HEK293 (cell line): ENCODE results near the gene ATP6V1F.

Experiments
- CTCF ChIA-PET: fragments of 350-600 bp; formaldehyde crosslinking; extraction: SDS; loops from one replicate; lab custom pipeline; 2021; ENCODE audit warnings: antibody characterized with exemption; lab: Yijun Ruan, JAX
- POLR2A ChIA-PET: fragments of 300-600 bp; formaldehyde crosslinking; extraction: SDS; loops from one replicate; lab custom pipeline; 2020; ENCODE audit warnings: antibody characterized with exemption, inconsistent platforms; lab: Yijun Ruan, JAX
- H3K27ac ChIP-seq: fragments of 200-500 bp; sonication (Bioruptor generic); 2 replicates; pipeline ENCODE4 v1.5.1; 2014; ENCODE audit warnings: low read depth, low read length, control low read depth, inconsistent platforms; ENCODE audit errors: extremely low read depth
- H3K36me3 ChIP-seq, 2 experiments: fragments of 200-500 bp in 1 of 2; sonication (Bioruptor generic) in 1 of 2; 1 replicate in 1 of 2; 2 replicates in 1 of 2; pipeline ENCODE4 v1.5.1; 2014 to 2017; ENCODE audit warnings: inconsistent platforms in 2 of 2, low read length in 2 of 2; ENCODE audit not compliant: control insufficient read depth in 2 of 2, insufficient read depth in 1 of 2
- H3K4me1 ChIP-seq: fragments of 200-500 bp; sonication (Bioruptor generic); 2 replicates; pipeline ENCODE4 v1.5.1; 2014; ENCODE audit warnings: mild to moderate bottlenecking, low read length, inconsistent platforms; ENCODE audit not compliant: control insufficient read depth, insufficient read depth
- H3K4me3 ChIP-seq: 2 replicates; pipeline ENCODE4 v1.5.1; 2011; ENCODE audit warnings: low read depth, mild to moderate bottlenecking, control low read depth, low read length, moderate library complexity
- H3K9me3 ChIP-seq: fragments of 200-500 bp; sonication (Bioruptor generic); 2 replicates; pipeline ENCODE4 v1.5.1; 2014; ENCODE audit warnings: low read depth, low read length, inconsistent platforms; ENCODE audit not compliant: control insufficient read depth, insufficient read depth
- IKZF3 ChIP-seq: fragments of 450-650 bp; IDR thresholded peaks from 2 replicates; pipeline ENCODE4 v1.5.0; 2018; ENCODE audit warnings: missing biosample characterization, mild to moderate bottlenecking, missing genetic modification characterization, moderate library complexity
- MYNN ChIP-seq: fragments of 450-650 bp; formaldehyde crosslinking; IDR thresholded peaks from 2 replicates; pipeline ENCODE4 v1.5.1; 2016; ENCODE audit warnings: missing biosample characterization, missing genetic modification characterization, borderline replicate concordance
- MZF1 ChIP-seq: fragments of 450-650 bp; formaldehyde crosslinking; IDR thresholded peaks from 2 replicates; pipeline ENCODE4 v1.5.1; 2017; ENCODE audit warnings: missing biosample characterization, missing genetic modification characterization, borderline replicate concordance
- SCRT1 ChIP-seq: fragments of 450-650 bp; formaldehyde crosslinking; IDR thresholded peaks from 2 replicates; pipeline ENCODE4 v1.5.1; 2016; ENCODE audit warnings: missing biosample characterization, missing genetic modification characterization, borderline replicate concordance
- SETDB1 ChIP-seq: IDR thresholded peaks from one replicate; pipeline ENCODE4 v1.6.1; 2017; ENCODE audit warnings: mild to moderate bottlenecking, low read length, moderate library complexity, mixed read lengths; ENCODE audit not compliant: insufficient read length
- SP2 ChIP-seq: fragments of 450-650 bp; formaldehyde crosslinking; IDR thresholded peaks from 2 replicates; pipeline ENCODE4 v1.5.1; 2016; ENCODE audit warnings: missing biosample characterization, missing genetic modification characterization
- WT1 ChIP-seq: fragments of 450-650 bp; formaldehyde crosslinking; IDR thresholded peaks from 2 replicates; pipeline ENCODE4 v1.5.1; 2016; ENCODE audit warnings: missing biosample characterization, missing genetic modification characterization
- ZBTB20 ChIP-seq: fragments of 450-650 bp; formaldehyde crosslinking; IDR thresholded peaks from 2 replicates; pipeline ENCODE4 v1.5.1; 2016; ENCODE audit warnings: missing biosample characterization, missing genetic modification characterization
- ZBTB21 ChIP-seq: fragments of 450-650 bp; formaldehyde crosslinking; IDR thresholded peaks from 2 replicates; pipeline ENCODE4 v1.5.1; 2017; ENCODE audit warnings: missing biosample characterization, missing genetic modification characterization
- ZNF16 ChIP-seq: fragments of 450-650 bp; formaldehyde crosslinking; IDR thresholded peaks from 2 replicates; pipeline ENCODE4 v1.5.1; 2016; ENCODE audit warnings: low read depth, missing biosample characterization, missing genetic modification characterization
- ZNF266 ChIP-seq: fragments of 450-650 bp; formaldehyde crosslinking; IDR thresholded peaks from 2 replicates; pipeline ENCODE4 v1.5.1; 2016; ENCODE audit warnings: missing biosample characterization, missing genetic modification characterization, low read depth
- ZNF335 ChIP-seq: fragments of 450-650 bp; formaldehyde crosslinking; conservative IDR thresholded peaks from 2 replicates; pipeline ENCODE4 v1.5.1; 2016; ENCODE audit warnings: missing biosample characterization, missing genetic modification characterization
- ZNF610 ChIP-seq: fragments of 450-650 bp; formaldehyde crosslinking; IDR thresholded peaks from 2 replicates; pipeline ENCODE4 v1.5.1; 2016; ENCODE audit warnings: missing biosample characterization, missing genetic modification characterization, borderline replicate concordance
- ZNF629 ChIP-seq: fragments of 450-650 bp; formaldehyde crosslinking; IDR thresholded peaks from 2 replicates; pipeline ENCODE4 v1.5.1; 2017; ENCODE audit warnings: missing biosample characterization, missing genetic modification characterization
- ZNF658 ChIP-seq: fragments of 450-650 bp; formaldehyde crosslinking; IDR thresholded peaks from 2 replicates; pipeline ENCODE4; 2016; ENCODE audit warnings: missing biosample characterization, missing genetic modification characterization
- ZSCAN16 ChIP-seq: fragments of 450-650 bp; formaldehyde crosslinking; IDR thresholded peaks from 2 replicates; pipeline ENCODE4 v1.5.1; 2016; ENCODE audit warnings: missing biosample characterization, missing genetic modification characterization
- ZXDB ChIP-seq: fragments of 450-650 bp; formaldehyde crosslinking; IDR thresholded peaks from 2 replicates; pipeline ENCODE4 v1.5.1; 2016; ENCODE audit warnings: missing biosample characterization, missing genetic modification characterization
- TF ChIP-seq, protein P1 (sequence below): fragments of 450-650 bp; formaldehyde crosslinking; IDR thresholded peaks from 2 replicates; pipeline ENCODE4 v1.5.1; 2016; ENCODE audit warnings: missing biosample characterization, missing genetic modification characterization
- TF ChIP-seq, protein P2 (sequence below): fragments of 450-650 bp; formaldehyde crosslinking; IDR thresholded peaks from 2 replicates; pipeline ENCODE4 v1.5.1; 2016; ENCODE audit warnings: missing biosample characterization, missing genetic modification characterization
- TF ChIP-seq, protein P3 (sequence below): fragments of 450-650 bp; formaldehyde crosslinking; IDR thresholded peaks from 2 replicates; pipeline ENCODE4 v1.5.1; 2016; ENCODE audit warnings: missing biosample characterization, missing genetic modification characterization
- TF ChIP-seq, protein P4 (sequence below): fragments of 450-650 bp; formaldehyde crosslinking; IDR thresholded peaks from 2 replicates; pipeline ENCODE4 v1.5.0; 2017; ENCODE audit warnings: missing biosample characterization, missing genetic modification characterization, borderline replicate concordance
- TF ChIP-seq, protein P5 (sequence below): fragments of 450-650 bp; formaldehyde crosslinking; IDR thresholded peaks from 2 replicates; pipeline ENCODE4 v1.5.1; 2016; ENCODE audit warnings: missing biosample characterization, missing genetic modification characterization, low read depth

Gene ATP6V1F

DNA sequence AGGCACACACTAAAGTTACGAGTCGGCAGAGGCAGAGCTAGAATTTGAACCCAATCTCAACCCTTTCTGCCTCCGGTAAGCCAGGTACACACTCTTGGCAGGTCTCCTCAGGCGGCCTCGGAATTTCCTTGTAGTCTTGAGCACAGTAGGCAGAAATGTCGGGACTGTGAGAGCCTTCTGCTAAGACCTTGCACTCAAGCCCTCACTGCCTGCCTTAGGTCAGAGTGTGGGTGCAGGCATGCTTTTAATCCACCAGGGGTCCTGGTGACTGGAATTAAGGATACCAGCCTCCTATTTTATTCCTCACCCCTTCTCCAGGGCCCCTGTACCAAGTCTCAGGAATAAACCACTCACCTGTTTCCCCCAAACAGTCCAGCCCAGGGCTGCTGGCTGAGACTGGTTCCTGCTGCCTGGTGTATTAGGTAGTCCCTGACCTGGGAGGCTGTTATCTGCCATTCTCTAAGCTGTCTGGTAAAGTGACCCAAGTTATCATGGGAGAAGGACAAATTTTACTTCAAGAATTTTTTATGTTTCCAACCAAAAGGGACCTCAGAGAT, 855 bp downstream of the ATP6V1F start:
- peak overlapping the region; percentile 68 for H3K4me3 ChIP-seq
- peak overlapping the region; percentile 69; the same call in 1 of the 2 replicates for H3K27ac ChIP-seq
- POLR2A ChIA-PET = interaction anchor here (1.2 to 1.6 kb wide), 4 partner anchors 16 to 516 kb away, joined by 3 to 7 read pairs (median 6); partner anchors contain the start of gene CALU
- no peak for TF ChIP-seq ZNF610 (tag by site-specific recombination)
- 0 out of 2 replicates have a peak, but pooled peaks have one; percentile 19 for TF ChIP-seq SCRT1
- TF ChIP-seq ZBTB20 (tag by site-specific recombination) = peak; percentile 98
- TF ChIP-seq IKZF3 (tag by site-specific recombination) = peak; percentile 40; the same call in 1 of the 2 replicates
- peak; percentile 83 for TF ChIP-seq ZNF335
- TF ChIP-seq, protein P1, sequence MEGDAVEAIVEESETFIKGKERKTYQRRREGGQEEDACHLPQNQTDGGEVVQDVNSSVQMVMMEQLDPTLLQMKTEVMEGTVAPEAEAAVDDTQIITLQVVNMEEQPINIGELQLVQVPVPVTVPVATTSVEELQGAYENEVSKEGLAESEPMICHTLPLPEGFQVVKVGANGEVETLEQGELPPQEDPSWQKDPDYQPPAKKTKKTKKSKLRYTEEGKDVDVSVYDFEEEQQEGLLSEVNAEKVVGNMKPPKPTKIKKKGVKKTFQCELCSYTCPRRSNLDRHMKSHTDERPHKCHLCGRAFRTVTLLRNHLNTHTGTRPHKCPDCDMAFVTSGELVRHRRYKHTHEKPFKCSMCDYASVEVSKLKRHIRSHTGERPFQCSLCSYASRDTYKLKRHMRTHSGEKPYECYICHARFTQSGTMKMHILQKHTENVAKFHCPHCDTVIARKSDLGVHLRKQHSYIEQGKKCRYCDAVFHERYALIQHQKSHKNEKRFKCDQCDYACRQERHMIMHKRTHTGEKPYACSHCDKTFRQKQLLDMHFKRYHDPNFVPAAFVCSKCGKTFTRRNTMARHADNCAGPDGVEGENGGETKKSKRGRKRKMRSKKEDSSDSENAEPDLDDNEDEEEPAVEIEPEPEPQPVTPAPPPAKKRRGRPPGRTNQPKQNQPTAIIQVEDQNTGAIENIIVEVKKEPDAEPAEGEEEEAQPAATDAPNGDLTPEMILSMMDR = peak; percentile 21; the same call in 1 of the 2 replicates
- TF ChIP-seq ZNF266 = 0 out of 2 replicates have a peak, but pooled peaks have one; percentile 2
- TF ChIP-seq, protein P2, sequence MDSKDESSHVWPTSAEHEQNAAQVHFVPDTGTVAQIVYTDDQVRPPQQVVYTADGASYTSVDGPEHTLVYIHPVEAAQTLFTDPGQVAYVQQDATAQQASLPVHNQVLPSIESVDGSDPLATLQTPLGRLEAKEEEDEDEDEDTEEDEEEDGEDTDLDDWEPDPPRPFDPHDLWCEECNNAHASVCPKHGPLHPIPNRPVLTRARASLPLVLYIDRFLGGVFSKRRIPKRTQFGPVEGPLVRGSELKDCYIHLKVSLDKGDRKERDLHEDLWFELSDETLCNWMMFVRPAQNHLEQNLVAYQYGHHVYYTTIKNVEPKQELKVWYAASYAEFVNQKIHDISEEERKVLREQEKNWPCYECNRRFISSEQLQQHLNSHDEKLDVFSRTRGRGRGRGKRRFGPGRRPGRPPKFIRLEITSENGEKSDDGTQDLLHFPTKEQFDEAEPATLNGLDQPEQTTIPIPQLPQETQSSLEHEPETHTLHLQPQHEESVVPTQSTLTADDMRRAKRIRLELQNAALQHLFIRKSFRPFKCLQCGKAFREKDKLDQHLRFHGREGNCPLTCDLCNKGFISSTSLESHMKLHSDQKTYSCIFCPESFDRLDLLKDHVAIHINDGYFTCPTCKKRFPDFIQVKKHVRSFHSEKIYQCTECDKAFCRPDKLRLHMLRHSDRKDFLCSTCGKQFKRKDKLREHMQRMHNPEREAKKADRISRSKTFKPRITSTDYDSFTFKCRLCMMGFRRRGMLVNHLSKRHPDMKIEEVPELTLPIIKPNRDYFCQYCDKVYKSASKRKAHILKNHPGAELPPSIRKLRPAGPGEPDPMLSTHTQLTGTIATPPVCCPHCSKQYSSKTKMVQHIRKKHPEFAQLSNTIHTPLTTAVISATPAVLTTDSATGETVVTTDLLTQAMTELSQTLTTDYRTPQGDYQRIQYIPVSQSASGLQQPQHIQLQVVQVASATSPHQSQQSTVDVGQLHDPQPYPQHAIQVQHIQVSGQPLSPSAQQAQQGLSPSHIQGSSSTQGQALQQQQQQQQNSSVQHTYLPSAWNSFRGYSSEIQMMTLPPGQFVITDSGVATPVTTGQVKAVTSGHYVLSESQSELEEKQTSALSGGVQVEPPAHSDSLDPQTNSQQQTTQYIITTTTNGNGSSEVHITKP (tag by site-specific recombination) = peak; percentile 93
- TF ChIP-seq MYNN (tag by site-specific recombination) = no peak
- TF ChIP-seq, all 188 proteins: peak for 7
- H3K36me3 ChIP-seq = peaks cover 6 to 28% of the 10 kb centered on the region in 2 experiments; a peak in 2 of 3 replicates
- H3K4me1 ChIP-seq = peaks cover 4% of the 10 kb centered on the region
- H3K9me3 ChIP-seq = no peaks in the 10 kb centered on the region
- CTCF ChIA-PET = interaction anchor here (0.6 to 3.3 kb wide), 14 partner anchors 9 to 228 kb away, joined by 3 to 56 read pairs (median 4); no protein-coding TSS in a partner anchor

GRCh38 chr7:128865303-128865702, 2.6 kb downstream of the ATP6V1F start:
- H3K4me1 ChIP-seq = peaks cover 10% of the 10 kb centered on the region
- H3K27ac ChIP-seq = no peak overlapping the region
- H3K4me3 ChIP-seq = no peak overlapping the region
- POLR2A ChIA-PET = no interaction called here
- H3K36me3 ChIP-seq = peaks cover 6 to 26% of the 10 kb centered on the region in 2 experiments; a peak in 2 of 3 replicates
- H3K9me3 ChIP-seq = no peaks in the 10 kb centered on the region
- CTCF ChIA-PET = no interaction called here
- TF ChIP-seq, protein P3, sequence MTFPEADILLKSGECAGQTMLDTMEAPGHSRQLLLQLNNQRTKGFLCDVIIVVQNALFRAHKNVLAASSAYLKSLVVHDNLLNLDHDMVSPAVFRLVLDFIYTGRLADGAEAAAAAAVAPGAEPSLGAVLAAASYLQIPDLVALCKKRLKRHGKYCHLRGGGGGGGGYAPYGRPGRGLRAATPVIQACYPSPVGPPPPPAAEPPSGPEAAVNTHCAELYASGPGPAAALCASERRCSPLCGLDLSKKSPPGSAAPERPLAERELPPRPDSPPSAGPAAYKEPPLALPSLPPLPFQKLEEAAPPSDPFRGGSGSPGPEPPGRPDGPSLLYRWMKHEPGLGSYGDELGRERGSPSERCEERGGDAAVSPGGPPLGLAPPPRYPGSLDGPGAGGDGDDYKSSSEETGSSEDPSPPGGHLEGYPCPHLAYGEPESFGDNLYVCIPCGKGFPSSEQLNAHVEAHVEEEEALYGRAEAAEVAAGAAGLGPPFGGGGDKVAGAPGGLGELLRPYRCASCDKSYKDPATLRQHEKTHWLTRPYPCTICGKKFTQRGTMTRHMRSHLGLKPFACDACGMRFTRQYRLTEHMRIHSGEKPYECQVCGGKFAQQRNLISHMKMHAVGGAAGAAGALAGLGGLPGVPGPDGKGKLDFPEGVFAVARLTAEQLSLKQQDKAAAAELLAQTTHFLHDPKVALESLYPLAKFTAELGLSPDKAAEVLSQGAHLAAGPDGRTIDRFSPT (tag by site-specific recombination) = no peak
- TF ChIP-seq SP2 (tag by site-specific recombination) (no peak), ZNF16 (tag by site-specific recombination) (no peak), MZF1 (tag by site-specific recombination) (no peak), ZNF658 (tag by site-specific recombination) (no peak), WT1 (tag by site-specific recombination) (no peak), ZNF629 (tag by site-specific recombination) (no peak), ZXDB (no peak), ZNF335 (no peak), ZSCAN16 (tag by site-specific recombination) (no peak), SETDB1 (no peak), ZBTB21 (tag by site-specific recombination) (no peak), IKZF3 (tag by site-specific recombination) (no peak)
- TF ChIP-seq, protein P4, sequence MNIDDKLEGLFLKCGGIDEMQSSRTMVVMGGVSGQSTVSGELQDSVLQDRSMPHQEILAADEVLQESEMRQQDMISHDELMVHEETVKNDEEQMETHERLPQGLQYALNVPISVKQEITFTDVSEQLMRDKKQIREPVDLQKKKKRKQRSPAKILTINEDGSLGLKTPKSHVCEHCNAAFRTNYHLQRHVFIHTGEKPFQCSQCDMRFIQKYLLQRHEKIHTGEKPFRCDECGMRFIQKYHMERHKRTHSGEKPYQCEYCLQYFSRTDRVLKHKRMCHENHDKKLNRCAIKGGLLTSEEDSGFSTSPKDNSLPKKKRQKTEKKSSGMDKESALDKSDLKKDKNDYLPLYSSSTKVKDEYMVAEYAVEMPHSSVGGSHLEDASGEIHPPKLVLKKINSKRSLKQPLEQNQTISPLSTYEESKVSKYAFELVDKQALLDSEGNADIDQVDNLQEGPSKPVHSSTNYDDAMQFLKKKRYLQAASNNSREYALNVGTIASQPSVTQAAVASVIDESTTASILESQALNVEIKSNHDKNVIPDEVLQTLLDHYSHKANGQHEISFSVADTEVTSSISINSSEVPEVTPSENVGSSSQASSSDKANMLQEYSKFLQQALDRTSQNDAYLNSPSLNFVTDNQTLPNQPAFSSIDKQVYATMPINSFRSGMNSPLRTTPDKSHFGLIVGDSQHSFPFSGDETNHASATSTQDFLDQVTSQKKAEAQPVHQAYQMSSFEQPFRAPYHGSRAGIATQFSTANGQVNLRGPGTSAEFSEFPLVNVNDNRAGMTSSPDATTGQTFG (tag by site-specific recombination) = no peak
- TF ChIP-seq, protein P5, sequence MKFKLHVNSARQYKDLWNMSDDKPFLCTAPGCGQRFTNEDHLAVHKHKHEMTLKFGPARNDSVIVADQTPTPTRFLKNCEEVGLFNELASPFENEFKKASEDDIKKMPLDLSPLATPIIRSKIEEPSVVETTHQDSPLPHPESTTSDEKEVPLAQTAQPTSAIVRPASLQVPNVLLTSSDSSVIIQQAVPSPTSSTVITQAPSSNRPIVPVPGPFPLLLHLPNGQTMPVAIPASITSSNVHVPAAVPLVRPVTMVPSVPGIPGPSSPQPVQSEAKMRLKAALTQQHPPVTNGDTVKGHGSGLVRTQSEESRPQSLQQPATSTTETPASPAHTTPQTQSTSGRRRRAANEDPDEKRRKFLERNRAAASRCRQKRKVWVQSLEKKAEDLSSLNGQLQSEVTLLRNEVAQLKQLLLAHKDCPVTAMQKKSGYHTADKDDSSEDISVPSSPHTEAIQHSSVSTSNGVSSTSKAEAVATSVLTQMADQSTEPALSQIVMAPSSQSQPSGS = no peak
